Measurements from ENCODE around the gene CLEC19A.

CLEC19A gene

DNA sequence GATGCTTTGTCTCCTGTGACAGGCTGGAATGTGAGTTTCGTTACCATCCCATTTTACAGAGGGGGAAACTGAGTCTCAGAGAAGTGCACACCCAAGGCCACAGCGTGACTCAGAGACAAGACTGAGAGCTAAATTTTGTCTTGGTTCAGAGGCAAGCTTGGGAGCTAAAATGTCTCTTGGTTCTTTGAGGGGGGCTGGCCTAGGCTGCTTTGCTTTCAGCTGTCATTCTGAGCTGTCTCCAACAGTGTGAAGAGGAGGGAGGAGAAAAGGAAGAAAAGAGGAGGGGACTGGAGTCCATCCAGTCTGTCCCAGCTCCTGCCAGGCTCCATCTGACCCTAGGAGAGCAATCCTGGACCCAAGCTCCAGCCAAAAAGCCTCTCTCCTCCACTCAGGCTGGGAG, at the start of gene CLEC19A:
CLEC19A (plus strand) TSS at position 301 of the 400 bp plus-strand sequence. CDS start 121 bp downstream, outside the sequence.
- TF ChIP-seq, protein P1, sequence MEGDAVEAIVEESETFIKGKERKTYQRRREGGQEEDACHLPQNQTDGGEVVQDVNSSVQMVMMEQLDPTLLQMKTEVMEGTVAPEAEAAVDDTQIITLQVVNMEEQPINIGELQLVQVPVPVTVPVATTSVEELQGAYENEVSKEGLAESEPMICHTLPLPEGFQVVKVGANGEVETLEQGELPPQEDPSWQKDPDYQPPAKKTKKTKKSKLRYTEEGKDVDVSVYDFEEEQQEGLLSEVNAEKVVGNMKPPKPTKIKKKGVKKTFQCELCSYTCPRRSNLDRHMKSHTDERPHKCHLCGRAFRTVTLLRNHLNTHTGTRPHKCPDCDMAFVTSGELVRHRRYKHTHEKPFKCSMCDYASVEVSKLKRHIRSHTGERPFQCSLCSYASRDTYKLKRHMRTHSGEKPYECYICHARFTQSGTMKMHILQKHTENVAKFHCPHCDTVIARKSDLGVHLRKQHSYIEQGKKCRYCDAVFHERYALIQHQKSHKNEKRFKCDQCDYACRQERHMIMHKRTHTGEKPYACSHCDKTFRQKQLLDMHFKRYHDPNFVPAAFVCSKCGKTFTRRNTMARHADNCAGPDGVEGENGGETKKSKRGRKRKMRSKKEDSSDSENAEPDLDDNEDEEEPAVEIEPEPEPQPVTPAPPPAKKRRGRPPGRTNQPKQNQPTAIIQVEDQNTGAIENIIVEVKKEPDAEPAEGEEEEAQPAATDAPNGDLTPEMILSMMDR (IDR thresholded peaks at IDR 0.05; ENCODE audit: insufficient read depth, low read length, missing control alignments) = no peak

DNA sequence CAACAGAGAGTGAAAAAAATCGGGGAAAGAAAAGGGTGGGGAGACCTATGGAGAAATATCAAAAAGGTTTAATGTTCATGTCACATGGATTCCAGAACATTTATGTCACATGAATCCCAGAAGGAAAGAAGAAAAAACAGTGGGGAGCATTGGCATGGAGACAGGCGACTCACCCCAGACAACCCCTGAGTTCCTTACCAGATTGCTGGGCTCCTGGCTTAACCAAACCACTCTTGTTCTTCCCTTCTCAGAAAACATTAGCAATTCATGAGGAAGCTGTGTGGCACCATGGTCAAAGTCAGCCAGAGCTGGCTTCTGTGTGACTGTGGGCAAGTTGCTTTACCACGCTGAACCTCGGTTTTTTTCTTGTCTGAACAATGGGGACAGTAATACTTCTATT, 49.6 kb upstream of the CLEC19A start:
- no peak overlapping the region for H3K4me3 ChIP-seq (ENCODE audit: low read depth, low read length)
- TF ChIP-seq, protein P1 (IDR thresholded peaks at IDR 0.05; ENCODE audit: insufficient read depth, low read length, missing control alignments) = no peak
- ChIA-PET CTCF (no interaction called here), POLR2A (no interaction called here)
- DNase-seq (ENCODE audit: low read depth, low spot score) = no peak

More for the DNA sequence above, at the start of gene CLEC19A:
- ChIA-PET CTCF (no interaction called here), POLR2A (no interaction called here)
- H3K4me3 ChIP-seq (ENCODE audit: low read depth, low read length) = no peak within 1 kb of the TSS
- DNase-seq (ENCODE audit: low read depth, low spot score) = no peak

DNA sequence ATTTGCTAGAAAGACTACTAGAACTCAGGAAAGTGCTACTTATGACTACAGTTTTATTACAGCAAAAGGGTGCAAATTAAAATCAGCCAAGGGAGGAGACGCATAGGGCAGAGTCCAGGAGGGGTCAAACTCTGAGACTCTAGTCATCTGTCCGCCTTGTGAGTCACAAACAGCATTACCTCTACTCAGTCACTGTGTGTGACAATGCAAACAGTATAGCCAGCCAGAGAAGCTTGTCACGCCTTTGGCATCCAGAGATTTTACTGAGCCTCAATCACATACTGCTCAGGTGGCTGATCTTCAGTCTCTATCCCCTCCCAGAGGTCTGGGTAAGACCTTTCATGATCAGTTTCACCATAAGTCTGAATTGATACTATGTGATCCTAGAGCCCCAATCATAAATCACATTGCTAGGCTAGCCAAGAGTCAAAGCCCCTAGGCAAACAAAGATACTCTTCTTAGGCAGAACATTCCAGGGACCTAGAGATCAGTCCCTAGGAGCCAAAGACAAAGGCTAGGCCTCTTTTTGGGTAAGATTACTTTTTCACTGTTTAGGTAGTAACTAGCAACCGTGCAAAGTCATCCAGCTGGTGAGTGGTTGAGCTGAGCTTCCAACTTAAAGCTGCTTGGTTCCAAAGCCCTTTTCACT, 48.8 kb upstream of the CLEC19A start:
- TF ChIP-seq, protein P1 (IDR thresholded peaks at IDR 0.05; ENCODE audit: insufficient read depth, low read length, missing control alignments) = no peak
- ChIA-PET POLR2A (no interaction called here), CTCF (no interaction called here)
- no peak for DNase-seq (ENCODE audit: low read depth, low spot score)
- no peak overlapping the region for H3K4me3 ChIP-seq (ENCODE audit: low read depth, low read length)

DNA sequence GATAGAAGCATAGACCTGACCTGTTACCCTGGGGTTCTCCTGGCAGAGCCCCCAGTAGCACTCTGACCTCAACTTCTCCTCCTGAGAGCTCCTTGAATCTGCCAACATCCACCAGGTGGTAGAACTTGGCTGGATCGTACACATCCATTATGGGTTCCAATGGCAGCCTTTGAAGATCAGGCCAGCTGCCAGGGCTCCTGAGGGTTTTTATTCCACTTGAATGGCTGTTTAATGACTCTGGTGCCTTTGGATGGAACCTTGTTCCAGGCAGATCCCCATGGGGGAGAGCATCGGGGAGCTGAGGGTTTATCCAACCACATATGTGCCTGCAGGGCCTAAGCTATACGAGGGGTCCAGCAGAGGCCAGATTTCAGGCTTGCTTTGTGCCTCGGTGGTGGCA, 47.1 kb upstream of the CLEC19A start:
- CTCF ChIA-PET = no interaction called here

DNA sequence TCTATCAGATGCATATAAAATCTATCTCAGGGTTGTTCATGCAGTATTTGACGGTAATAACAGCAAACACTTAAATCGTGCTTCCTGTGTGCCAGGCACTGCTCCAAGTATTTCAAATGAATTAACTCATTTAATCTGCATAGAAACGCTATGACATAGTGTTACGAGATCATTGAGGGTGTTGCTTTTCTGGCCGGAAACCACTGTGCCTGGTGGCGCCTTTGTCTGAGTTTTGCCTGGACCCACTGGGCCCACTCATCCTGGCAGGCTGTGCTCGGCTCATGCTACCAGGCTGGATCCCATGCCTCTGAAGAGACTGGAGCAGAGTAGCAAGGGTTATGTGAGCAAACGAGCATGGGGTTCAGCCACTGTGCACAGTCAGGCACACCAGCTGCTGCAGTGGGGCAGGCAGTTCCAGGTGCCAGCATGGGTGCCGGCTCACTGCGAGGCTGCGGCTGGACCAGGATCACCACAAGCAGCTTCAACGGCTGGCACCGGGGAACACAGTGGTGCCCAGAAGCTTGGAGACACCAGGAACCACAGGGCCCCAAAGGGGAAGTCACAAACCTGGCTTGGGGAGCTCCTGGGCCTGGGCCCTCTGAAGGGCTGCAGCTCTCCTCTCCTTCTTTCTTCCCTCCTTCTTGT, 45.9 kb upstream of the CLEC19A start:
- ChIA-PET CTCF (interaction anchor here (1.6 kb wide), 1 partner anchor 153 kb away, joined by 4 read pairs; no protein-coding TSS in a partner anchor), POLR2A (no interaction called here)
- no peak for DNase-seq (ENCODE audit: low read depth, low spot score)
- TF ChIP-seq, protein P1 (IDR thresholded peaks at IDR 0.05; ENCODE audit: insufficient read depth, low read length, missing control alignments) = no peak
- no peak overlapping the region for H3K4me3 ChIP-seq (ENCODE audit: low read depth, low read length)

More for the DNA sequence above, 47.1 kb upstream of the CLEC19A start:
- POLR2A ChIA-PET = no interaction called here
- TF ChIP-seq, protein P1 (IDR thresholded peaks at IDR 0.05; ENCODE audit: insufficient read depth, low read length, missing control alignments) = no peak
- no peak overlapping the region for H3K4me3 ChIP-seq (ENCODE audit: low read depth, low read length)
- no peak for DNase-seq (ENCODE audit: low read depth, low spot score)

DNA sequence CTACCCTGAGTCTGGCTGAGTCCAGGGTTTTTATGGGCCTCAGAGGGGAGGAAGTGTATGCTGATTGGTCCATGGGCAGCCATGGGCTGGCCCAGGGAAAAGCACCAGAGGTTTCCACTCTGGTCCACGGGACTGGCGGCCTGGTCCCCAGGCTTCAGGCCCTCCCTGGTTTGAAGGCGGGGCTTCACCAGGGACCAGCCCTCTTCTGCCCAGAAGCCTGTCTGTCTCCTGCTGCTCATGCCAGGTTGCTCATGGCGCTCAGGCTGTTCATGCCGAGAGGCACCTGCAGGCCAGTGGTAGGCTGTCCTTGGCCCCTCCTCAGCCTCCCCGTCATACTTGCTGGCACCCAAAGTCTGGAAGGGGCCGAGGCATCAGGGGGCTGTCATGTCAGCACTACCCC, 45.0 kb upstream of the CLEC19A start:
- ChIA-PET POLR2A (no interaction called here), CTCF (interaction anchor here (1.6 kb wide), 1 partner anchor 154 kb away, joined by 4 read pairs; no protein-coding TSS in a partner anchor)
- no peak overlapping the region for H3K4me3 ChIP-seq (ENCODE audit: low read depth, low read length)
- no peak for DNase-seq (ENCODE audit: low read depth, low spot score)
- TF ChIP-seq, protein P1 (IDR thresholded peaks at IDR 0.05; ENCODE audit: insufficient read depth, low read length, missing control alignments) = no peak

Data from AG04449 (cell line).